Daoy (cell line): ENCODE results near the gene DLX6. TPM values are rescaled to one million over a fixed set of nuclear protein-coding genes. Genes with fewer than 3 reads are reported as not detected.
A peak's percentile ranks its signal among the peaks of the same experiment; 100 is the strongest.

Experiments used
- DNase-seq: peaks from one replicate; pipeline ENCODE4 v3.0.0-alpha.2; 2015; ENCODE audit warnings: low read depth
- total RNA-seq: library from RNA; depleted of rRNA; stranded (reverse); fragments of >200 nt; shearing (Covaris generic); gene quantifications from 2 replicates; pipeline ENCODE4 v1.2.3, GENCODE V29; 2014; rRNA removed

Gene DLX6
- 1.8 and 3.7 TPM in 2 replicates for total RNA-seq

DNA sequence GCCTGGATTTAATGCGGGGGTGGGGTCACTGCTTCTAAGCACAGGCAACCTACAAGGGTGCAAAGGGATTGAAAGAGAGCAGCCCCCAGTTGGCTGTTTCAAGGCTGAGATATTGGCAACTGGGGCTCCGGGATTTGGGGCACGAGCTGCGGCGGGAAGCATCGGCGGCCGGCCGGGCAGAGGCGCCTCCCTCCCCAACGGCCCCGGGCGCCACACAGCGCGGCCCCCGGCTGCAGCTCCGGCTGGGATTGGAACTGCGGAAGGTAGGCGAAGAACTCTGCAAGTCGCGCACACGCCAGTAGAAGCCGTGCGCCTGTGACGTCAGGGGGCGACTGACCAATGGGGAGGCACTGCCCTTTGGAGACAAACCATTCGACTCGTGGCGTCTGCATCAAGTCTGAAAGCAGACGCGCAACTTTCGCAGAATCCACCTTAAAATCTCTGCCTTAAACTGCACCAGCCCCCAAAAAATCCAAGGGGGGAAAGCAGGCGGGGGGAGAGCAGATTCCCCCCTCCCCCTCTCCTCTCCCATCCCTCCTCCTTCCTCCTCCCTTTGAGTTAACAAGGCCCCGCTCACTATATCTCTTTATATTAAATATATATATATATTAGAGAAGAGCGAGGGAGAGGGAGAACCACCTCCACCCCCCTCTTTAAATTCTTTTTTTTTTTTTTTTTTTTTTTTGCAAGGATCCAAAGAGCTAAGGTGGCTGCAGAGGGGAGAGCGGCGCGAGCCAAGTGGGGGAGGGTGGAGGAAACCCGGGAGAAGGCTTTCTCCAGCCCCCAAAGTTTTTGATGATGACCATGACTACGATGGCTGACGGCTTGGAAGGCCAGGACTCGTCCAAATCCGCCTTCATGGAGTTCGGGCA lies at the start of gene DLX6:
Gene DLX6 (plus strand): TSS at position 371 of the 872 bp plus-strand sequence. CDS start 425 bp downstream, at position 796.
- peak; percentile 97 for DNase-seq

DNA sequence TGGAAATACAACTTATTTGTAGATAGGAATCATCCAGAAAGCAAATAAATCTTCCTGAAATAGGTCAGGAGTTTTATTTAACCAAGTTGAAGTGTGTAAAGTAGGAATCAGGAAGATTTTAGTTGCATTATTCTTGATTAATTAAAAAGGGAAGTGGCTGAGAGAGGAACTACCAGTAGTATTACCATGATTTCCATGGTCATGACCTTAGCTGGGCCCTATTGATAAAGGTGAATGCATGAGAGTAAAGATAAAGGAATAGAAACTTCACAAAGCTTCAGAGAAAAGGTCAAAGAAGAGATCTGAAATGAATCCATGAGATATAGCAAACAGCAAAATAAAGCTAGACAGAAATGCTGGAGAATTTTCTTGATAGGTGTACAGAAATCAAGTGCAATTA lies 46.2 kb upstream of the DLX6 start:
- DNase-seq = no peak

DNA sequence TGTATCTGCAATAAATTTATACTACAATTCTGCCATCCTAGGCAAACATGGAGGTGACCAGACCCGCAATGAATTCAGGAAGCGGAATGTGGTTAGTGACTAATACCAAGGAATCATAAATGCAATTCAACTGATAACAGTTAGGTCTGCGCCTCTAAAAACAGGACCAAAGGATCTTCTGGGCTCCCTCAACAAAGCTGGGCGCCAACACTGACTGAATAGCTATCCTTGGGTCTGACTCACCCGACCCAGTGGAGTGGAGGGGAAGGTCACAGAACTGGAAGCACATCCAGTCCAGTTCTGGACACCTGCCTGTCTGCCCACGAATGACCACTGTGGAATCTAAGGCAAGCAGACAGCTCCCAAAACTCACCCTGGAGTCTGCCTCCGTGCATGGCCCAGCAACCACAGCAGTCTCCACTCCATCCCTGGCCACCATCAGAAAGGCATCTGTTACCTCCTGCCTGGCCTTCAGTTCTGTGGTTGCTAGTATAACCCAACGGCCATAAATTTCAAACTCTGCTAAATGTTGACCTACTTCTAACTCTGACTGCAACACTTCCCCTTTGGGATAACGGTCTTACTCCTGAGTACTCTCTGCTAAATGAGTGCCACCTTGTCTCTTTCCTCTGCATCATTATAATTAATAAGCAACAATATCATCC lies 43.0 kb upstream of the DLX6 start:
- DNase-seq = peak; percentile 84

DNA sequence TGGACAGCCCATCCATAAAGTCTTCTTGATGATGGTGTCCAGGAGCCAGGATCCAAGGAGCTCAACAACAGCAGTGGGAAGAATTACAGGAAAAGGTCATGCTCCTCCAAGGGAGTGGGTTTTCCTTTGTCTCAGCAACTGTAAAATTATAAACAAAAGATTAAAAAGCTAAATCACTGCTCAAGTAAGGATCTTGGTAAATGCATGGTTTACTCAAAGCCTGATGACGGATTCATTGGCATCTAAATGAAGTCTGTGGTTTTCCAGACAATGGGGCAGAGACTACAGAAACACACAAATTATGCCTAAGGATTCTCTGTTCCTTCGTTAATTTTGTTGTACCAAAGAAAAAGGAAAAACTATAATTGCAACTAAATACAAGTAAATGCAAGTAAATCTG lies 36.4 kb upstream of the DLX6 start:
- peak; percentile 4 for DNase-seq

DNA sequence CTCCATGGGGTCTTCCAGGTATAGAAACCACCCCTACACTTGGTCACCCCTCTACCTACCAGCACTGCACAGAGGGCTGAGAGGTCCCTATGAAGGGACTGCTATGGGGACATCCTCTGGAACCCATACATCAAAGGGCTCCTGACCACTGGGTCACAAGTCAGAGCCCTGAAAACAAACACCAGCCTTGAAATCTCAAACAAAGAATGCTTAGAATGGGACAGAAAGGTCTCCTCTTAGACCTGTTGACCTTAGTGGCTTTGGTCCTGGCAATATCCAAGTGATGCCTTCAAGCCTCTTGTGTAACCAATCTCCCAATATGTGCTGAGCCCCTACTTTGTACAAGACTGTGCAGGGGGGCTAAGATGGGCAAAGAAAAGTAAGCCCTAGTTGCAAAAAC lies 34.6 kb upstream of the DLX6 start:
- DNase-seq = no peak

DNA sequence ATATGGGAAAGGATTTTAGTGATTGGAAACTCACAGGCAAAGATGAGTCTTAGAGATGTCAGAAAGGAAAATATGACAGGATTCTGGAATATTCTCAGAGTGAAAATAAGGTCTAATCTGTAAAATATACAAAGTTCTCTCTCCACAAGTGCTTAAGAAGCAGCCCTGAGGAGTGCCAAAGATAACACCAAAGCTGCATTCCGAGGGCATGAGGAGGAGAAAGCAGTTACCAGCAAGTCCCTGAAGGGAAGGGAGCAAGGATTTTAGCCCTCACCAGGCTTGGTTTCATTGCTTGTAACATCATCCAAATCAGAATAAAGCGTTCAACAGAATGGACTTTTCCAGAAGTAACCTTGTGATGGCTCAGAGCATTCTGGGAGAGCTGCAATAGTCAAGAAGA lies 31.4 kb upstream of the DLX6 start:
- peak; percentile 78 for DNase-seq

DNA sequence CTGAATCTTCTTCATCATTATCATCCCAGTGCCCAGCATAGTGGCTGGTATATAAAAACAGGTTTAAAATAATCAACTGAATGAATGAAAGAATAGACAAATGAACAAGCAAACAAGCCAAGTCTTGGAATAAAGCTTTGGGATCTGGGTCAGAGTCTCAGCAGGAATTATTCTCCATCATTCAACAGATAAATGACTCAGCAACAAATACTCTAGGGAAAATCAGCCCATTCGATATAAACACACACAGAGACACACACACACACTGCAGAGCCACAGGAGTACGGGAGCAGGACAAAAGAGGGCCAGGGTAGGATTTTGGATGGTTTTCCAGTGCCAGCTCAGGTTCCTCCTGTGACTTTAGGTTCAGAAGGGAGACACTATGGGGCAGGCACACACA lies 29.2 kb upstream of the DLX6 start:
- no peak for DNase-seq

DNA sequence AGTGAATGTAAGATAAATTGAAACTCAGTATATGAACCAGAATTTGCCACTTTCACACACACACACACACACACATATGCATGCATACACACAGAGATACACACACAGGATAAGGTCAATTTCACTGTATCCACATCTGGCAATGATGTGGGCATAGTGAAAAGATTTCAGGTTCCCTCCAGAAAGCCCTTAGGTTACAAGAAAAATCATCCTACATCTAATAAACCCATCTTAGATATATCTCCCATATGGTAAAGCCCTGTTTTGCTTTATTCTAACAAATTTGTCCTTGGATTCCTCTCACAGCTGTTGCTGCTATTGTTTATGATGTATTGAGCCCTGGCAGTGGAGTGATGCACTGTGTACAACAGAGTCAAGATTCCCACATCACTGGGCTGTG lies 27.9 kb upstream of the DLX6 start:
- DNase-seq = no peak

DNA sequence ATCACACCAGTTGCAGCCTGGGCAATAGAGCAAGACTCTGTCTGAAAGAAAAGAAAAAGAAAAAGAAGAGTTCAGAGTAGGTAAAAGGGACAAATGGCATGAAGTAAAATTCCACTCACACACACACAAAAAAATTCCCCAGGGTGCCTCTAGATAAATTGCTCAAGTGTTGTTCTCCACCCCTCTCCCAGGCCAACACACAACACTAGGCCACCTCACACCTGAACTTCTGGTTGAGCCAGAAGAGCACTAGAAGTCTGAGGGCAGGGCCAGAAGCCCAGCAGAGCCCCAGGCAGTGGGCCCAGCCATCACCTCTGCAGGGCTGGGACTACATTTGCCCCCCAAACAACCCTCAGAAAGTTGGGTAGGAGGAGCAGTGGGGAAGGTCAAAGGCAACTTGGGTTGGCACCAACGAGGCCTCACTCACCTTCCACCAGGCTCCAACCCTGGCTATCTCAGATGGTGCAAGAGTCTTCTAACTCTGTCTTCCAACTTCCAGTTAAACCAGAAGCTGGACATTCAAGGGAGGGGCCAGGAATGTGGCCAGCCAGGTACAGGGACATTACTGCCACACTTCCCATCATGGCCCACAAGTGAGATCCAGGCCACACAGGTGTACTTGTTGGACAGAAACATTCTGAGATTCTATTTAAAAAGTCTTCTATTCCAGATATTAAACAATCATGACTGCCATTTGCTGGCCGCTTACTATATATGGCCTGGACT lies 25.6 kb upstream of the DLX6 start:
- no peak for DNase-seq

DNA sequence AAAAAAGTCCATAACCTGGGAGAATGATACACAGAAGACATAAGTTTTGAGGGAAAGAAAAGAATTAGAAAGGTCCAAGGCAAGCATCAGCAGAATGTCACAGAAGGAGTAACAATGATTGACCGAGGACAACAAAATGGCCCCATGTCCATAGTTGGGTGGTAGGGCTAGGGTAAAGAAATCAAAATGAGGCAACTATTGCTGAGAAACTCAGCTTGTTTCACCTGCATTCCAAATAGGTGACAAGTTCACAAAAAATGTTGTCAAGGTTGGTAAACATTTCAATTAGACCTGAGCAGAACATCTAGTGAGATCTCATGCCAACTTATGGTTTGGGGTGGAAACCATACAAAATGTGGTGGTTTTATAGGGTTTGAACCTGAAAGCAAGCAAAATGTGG lies 22.8 kb upstream of the DLX6 start:
- DNase-seq = no peak

DNA sequence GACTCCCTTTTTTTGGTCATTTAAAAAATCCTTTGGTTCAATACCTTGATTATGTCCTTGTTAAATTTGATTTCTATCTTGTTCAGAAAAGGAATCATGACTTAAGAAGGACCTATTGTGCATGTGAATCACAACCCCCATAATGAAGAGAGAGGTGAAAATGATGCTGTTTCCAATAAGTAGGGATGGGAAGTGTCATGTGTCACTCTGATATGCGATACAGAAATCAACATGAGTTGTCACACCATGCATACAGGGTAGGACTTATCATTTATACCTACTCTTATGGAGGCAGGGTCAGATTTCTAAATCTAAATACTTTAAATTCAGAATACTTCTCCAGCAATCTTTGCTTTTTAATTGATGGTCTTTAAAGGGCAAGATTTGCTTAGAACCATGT lies 19.4 kb upstream of the DLX6 start:
- DNase-seq = no peak

DNA sequence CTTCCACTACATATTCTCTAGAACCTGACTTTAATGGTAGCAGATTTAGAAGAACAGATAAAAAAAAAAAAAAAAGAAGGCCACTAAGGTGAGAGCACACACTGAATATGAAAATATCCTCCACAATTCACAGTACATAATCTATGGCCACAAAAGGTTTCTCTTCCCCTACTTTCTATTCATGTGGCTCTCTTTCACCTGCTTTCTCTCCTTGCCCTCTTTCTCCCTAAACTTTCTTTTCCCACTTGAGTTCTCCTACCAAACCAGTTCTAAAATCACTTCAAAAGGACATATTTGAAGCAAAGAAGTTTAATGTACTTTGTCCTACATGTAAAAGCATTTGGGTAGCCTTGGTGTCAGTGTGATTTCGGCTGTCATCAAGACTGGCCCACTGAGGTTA lies 18.5 kb upstream of the DLX6 start:
- DNase-seq = no peak

DNA sequence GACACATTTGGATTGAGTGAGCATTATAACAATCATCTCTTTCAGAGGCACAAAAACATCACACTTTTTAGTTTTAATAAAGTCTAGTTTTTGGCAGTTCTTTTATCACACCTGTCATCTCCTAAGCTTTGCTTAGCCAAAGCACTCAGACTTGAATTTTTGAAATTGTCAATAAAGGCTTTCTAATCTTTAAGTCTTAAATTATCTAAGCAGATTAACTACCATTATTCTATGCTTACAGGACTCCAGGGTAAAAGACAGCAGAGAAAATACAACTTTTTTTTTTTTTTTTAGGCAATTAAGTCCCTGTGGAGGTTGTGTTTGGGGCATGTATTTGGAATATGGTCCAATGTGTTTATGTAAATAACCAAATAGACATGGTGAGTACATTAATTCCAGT lies 17.6 kb upstream of the DLX6 start:
- DNase-seq = no peak

DNA sequence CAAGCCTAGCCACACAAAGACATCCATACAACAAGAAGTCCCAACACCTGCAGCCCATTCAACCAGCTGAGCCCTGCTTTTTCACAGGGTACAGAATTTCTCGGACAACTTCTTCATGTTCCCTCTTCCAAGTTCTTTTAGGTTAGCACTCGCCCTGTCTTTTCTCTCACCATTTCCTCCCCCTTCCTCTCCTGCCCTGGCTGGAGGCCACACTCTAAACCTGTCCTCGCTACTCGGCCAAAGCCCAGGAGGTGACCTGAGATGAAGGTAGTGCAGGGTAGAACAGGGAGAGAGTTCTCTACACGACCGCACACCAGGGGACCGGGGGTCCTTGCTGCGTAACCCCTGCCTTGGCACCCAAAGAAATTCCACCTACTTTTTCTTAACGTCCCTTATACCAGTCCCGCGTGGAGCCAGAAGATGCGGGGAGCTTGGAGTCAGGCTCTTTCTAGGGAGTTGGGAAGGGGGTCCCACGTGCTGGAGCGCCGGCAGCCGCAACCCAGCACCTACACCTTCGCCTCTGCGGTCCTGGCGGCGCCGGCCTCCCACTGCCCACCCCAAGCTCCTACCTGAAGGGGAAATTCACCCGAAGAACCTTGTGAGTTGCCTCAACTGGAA lies 16.0 kb upstream of the DLX6 start:
- DNase-seq = no peak

DNA sequence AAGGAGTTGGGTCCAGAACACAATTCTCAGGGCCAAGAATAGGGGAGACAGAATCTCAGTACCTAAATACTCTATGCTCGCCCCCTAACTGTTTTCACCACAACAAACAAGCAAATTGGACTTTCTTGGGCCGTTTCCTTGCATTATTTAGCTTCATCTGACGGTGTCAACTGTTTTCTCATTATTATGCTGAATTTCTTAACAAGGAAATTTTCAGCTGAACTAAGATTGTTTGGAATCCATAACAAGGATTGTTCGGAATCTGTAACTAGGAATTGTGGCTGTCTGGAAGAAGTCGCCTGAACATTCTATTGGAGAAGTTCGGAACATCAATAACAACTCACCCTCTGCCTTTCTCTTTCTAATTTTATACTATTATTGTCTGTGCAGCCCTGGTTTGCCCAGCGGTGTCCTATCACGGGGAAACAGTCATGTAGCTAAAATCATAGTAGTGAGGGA lies 15.5 kb upstream of the DLX6 start:
- no peak for DNase-seq

DNA sequence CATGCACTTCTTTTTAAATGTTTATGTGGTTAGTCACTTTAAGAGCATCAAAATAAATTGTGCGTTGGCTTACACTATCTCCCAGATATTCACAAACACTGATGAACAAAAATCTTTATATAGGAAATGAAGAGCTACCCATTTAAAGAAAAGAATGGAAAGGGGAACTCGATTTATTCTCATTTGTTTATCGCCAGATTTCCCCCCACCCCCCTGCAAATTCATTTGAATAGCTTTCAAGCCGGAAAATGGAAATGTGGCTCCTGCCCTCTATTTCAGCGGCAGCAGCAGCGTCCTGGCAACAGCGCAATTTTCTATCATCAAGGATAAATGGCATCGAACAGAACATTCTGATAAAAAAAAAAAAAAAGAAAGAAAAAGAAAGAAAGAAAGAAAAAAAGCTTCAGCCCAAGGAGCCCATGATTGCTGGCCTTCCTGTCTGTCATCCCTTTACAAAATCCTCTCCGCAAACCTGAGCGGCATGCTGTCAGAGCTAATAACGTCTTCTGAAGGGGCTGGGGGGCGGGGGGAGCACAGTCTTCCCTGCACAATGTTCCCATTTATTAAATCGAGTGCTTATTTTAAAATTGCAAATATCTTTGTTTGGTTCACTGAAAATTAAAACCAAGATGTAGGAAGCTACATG lies 13.7 kb upstream of the DLX6 start:
- DNase-seq = no peak

DNA sequence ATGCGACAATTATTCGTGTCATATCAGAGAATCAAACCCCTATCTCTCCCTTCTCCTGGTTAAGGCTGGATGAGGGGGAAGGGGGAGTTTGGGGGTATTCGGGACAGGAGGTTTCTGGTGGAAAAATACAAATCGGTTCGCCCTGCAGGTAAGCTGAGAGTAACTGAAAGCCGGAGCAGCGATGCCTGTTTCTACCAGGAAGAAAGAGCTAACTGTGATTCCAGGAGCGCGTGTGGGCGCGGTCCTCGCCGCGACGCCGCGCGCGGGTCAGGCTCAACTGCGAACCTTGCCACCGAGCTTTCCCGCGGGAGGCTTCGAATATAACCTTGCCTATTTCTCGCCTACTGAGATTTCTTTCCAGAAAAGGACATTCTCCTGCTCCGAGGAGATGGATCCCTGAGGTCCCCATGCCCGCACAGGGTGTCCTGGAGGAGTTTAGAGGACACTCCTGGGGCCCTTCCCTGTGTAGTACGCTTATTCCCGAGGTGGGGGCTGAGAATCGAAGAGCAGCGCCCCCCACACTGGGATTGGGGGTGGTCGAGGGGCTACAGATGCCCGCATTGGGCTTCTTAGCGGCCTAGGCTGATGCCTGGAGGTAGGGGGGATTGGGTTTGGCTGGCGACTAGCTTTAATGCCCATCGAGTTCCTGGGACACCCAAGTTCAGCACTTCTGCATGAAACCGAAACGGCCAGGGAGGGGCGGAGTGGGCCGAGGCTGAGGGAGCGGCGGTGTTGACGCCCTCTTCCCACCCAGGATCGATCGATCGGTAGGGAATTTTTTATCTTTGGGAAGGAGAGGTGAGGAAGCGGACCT lies 13.0 kb upstream of the DLX6 start:
- DNase-seq = no peak

DNA sequence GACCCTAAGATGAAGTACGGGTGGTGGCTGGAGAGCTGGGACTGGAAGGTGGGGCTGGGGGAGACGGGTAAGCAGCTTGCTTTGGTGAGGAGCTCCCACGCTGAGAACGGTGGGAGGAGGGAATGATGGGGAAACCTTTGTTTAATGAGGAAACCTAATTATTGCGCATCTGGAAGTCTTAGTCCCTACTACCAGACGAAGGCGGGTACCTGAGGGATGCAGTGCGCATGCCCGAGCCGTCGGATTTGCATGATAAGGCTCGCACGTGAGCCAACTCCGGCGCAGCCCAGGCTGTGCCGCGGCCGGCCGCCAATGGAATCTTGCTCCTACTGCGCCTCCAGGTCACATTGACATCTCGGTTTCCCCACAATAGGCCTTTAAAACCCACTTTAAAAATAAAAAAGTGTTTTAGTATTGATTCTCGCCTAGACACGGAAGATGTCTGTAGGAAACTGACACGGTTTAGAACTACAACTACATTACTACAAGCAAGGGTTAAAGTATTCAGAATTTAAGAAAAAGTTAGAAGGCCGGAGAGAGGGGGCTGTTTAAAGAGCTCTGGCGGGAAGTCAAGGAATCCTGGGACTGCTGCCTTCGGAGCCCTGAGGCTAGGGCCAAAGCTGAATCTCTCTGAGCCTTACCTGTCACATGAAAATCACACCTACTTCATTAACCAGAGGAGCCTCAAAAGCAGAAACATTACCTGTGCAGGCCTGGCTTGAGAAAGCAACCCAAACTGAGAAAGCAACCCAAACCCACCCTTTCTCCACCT lies 12.1 kb upstream of the DLX6 start:
- no peak for DNase-seq

DNA sequence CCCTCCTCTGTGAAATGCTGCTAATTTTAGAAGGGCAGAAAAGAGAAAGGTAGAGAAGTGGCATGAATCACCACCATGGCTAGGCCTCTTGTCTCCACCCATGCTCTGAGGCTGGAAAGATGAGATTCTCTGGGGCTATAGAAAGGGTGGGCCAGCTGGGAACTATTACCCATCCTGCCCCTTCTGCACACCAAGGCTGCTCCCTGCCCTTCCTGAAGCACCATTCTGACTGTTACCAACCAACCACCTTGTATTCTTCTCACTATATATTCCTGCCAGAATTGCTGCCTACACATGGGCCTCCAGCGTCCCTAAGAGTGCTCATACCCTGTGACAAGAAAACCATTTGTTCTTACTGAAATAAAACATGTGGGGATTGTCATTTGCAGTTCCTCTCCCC lies 11.4 kb upstream of the DLX6 start:
- DNase-seq = no peak
